Measurements from ENCODE around the gene IER5.
A peak's percentile ranks its signal among the peaks of the same experiment; 100 is the strongest.
"Not testable (repeated sequence)": the region's sequence is repeated elsewhere in the genome, so short reads cannot be mapped to it uniquely, and the experiment has no call there.

Gene IER5

DNA sequence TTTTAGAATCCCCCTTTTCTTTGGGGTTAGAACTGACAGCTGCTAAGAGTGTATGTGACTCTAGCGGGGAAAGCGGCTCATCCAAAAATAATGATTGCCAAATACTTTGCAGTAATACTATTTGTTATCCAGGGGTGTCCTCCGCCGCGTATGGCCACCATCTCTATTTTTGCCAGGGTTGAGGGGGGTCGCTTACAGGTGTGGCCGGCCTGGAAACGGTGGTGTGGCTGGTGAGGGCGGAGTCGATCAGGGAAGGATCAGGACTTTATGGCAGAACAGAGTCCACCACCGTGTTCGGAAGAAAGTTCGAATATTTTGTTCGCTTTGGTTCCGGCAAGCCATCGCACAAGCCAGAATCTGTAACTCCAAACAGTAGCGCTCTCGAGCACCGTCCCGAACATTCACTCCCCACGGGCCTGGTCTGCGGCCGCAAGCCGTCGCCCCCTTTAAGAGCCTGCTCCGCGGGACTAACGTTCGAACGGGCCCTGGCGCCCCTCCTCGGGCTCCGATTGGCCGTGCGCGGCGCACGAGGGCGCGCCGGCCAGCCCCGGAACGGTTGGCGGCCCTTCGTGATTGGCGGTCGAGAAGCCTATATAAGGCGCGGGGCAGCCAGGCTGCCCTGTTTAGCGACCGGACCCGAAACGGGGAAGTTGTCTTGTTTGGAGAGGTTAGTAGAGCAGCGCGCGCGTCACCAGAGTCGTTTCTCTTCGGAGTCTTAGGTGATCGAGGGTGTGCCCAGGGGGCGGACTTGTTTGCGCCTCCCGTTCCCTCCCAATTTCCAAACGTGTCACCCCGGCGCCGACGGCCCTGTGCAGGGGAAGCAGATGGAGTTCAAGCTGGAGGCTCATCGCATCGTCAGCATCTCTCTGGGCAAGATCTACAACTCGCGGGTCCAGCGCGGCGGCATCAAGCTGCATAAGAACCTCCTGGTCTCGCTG, at the start of gene IER5:
Gene IER5 (plus strand): TSS at position 622 of the 938 bp plus-strand sequence. CDS start 203 bp downstream, at position 825.
- H3K4me3 ChIP-seq (ENCODE audit: low read depth, low read length) = peak within 1 kb of the TSS; percentile 68

DNA sequence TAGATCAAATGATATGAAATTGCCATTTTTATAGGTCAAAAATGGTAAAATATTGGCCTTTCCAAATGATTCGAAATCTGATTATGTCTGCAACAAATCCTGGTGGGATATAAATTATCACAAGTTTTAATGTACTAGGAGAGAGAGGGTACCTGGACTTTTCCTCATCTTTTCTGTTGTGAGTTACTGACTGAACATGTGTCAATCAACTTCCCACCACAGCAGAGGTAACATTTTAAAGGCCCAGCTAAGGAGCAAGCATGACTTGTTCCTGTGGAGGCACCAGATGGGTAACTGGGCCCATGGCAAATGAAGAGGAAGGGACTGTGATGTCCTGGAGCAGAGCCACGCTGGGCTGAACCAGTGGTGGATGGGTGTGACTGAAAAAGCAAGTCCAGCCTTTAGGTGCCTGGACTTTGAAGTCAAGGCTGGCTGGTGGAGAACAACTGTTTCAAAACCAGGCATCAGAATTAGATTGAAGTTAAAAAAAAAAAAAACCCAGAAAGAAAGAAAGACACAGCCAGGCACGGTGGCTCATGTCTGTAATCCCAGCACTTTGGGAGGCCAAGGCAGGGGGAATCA, 48.1 kb upstream of the IER5 start:
- no peak overlapping the region for H3K4me3 ChIP-seq (ENCODE audit: low read depth, low read length)

DNA sequence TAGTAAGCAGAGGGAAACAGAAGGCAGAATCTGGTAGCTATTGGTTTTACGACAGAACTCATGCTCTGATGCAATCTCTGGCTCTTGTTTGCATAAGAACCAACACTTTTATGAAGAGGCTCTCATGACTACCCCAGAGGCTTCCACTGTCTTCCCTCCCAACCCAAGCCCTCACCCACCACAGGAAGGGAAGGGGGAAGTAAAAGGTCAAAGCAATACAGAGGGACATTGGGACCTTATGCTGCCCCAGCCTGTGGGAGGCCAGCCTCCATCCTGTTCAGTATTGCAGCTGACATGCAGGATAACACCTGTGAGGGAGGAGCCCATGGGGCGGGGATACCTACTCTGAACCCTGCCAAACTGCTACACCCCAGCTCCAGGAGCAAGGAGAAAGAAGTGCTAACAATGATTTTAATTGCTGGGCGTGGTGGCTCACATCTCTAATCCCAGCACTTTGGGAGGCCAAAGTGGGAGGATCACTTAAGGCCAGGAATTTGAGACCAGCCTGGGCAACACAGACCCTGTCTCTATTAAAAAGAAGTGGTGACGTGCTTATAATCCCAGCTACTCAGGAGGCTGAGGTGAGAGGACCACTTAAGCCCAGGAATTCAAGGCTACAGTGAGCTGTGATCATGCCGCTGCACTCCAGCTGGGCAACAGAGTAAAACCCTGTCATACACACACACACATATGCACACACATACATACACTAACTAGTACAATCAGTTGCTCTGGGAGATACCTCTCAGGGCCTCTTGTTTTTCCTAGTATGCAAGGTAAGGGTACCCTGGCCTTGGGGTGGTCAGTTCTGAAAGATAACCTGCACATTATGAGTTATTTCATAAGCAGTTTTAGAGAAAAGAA, 45.2 kb upstream of the IER5 start:
- H3K4me3 ChIP-seq (ENCODE audit: low read depth, low read length) = no peak overlapping the region

DNA sequence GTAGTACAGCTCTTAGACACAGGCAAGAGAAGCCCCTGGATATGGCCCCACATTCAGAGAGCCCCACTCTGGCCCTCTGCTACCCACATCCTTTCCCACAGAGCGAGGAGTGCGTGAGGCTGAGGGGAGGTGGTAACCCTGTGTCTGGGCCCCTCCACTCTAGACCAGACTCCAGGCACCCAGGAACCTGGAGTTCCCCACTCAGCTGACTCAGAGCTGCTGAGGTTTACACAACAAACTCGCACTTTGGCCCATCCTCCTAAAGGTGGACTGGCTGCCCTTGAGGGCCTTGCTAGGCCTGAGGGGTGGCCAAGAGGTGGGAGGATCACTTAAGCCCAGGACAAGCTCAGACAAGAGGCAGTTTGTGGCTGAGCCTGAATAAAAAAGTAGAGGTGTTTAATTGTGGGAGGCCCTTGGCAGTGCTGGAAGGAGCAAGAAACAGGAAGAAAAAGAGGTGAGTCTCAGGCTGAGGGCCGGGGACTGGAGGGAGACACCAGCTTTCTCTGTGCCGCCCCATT, 44.0 kb upstream of the IER5 start:
- no peak overlapping the region for H3K4me3 ChIP-seq (ENCODE audit: low read depth, low read length)

DNA sequence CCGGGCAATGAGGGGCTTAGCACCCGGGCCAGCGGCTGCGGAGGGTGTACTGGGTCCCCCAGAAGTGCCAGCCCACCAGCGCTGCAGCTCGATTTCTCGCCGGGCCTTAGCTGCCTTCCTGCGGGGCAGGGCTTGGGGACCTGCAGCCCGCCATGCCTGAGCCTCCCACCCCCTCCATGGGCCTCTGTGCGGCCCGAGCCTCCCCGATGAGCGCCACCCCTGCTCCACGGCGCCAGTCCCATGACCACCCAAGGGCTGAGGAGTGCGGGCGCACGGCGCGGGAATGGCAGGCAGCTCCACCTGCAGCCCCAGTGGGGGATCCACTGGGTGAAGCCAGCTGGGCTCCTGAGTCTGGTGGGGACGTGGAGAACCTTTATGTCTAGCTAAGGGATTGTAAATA, 42.6 kb upstream of the IER5 start:
- not testable (repeated sequence) for H3K4me3 ChIP-seq (ENCODE audit: low read depth, low read length)

DNA sequence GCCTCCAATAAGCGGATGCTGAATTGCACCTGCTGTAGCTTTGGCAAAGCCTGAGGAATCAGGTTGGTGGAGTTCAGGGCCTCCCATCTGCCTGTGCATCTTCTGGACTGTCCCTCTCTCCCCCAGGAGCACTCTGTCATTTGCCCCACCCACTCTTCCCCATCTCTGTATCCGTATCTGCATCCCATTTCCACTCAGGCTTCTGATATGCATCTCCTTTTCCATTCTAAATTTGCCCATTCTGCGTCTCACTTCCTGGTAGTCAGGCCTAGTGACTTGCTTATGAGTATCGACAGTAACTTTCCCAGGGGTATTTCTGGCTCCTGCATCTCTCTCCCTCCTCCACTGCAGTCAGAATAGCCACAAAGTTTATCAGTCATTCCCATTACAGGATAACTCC, 39.1 kb upstream of the IER5 start:
- no peak overlapping the region for H3K4me3 ChIP-seq (ENCODE audit: low read depth, low read length)

DNA sequence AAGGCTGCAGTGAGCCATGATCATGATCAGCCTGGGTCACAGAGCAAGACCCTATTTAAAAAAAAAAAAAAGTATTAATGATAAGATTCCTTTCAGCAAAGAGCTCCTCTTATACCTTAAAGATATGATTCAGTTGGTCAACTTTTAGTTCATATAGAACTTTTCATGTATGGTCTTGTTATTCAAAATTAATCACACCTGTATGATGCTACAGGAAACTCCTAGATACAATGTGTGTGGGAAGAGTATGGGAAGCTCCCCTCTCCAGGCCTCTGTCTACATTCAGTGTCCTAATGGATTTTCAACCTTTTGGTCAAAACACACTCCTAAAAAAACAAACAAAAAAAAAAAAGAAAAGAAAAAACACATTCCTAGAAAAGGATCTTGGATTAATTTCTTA, 37.6 kb upstream of the IER5 start:
- H3K4me3 ChIP-seq (ENCODE audit: low read depth, low read length) = no peak overlapping the region

DNA sequence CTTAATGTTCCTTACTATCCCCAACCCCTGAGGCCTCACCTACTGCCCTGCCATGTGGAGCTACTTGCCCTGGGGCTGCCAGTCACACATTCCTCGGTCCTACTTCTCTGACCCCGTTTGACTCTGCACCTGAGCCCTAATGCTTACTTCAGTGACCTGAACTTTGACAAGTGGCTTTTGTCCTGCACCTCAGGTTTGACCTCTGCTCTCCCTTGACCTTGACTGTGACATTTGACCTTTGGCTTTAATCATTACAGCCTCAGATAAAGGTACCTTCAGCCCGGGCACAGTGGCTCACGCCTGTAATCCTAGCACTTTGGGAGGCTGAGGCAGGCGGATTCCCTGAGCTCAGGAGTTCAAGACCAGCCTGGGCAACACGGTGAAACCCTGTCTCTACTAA, 31.9 kb upstream of the IER5 start:
- no peak overlapping the region for H3K4me3 ChIP-seq (ENCODE audit: low read depth, low read length)

DNA sequence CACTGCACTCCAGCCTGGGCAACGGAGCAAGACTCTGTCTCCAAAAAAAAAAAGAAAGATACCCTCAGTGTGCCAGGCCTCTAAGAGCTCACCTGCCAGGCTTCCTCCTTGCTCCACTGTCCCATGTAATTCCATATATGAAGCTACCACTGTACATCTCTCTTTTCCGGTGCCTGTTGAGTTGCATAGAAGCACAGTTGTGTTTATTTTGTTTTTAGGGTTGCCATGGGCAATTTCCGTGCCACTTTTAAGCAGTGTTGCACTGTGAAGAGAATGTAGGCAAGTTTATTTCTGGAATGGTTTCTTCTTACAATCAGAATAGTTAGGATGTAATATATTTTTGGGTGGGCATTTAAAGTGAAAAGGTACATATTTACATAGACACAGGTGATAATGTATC, 31.4 kb upstream of the IER5 start:
- no peak overlapping the region for H3K4me3 ChIP-seq (ENCODE audit: low read depth, low read length)

DNA sequence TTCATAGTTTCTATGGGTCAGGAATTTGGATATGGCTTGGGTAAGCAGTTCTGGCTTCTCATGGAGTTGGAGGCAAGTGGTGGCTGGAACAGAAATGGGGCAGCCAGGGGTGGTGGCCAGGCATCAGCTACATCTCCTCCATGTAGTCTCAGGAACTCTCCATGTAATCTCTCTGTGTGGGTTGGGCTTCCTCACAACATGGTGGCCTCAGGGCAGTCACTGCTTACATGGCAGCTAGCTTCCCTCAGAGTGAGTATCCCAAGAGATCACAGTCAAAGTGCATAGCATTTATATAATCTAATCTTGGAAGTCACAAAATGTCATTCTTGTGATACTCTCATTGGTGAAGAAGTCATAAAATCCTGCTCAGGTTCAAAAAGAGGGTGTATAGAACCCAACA, 29.1 kb upstream of the IER5 start:
- H3K4me3 ChIP-seq (ENCODE audit: low read depth, low read length) = no peak overlapping the region

DNA sequence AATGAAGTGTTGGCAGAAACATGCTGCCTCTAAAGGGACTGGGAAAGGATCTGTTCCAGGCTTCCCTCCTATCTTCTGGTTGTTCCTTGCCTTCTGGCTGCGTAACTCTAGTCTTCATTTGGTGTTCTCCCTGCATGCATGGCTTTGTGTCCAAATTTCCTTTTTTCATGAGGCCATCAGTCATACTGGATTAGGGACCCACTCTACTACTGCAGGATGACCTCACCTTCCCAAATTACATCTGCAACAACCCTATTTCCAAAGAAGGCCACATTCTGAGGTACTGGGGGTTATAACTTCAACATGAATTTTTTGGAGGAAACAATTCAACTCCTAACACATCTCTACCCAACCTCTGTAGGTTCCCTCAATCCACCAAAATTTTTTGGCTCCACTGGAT, 28.4 kb upstream of the IER5 start:
- no peak overlapping the region for H3K4me3 ChIP-seq (ENCODE audit: low read depth, low read length)

DNA sequence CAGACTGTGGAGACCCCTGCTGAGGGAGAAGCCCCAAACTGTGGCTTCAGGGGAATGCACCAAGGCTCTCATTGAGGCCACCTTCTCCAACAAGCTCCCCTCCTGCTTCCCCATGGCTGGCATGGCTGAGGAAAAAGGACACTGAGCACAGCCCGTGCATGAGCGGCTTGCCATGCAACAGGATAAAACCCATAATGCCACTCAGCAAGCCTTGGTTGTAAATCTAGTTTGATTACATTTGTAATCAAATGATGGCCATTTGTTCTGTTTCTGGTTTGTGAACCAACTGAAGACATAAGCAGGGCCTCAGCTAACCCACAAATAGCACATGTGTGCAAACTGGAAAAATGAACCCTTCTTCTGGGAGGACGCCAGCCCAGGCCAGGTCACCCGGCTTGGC, 27.6 kb upstream of the IER5 start:
- not testable (repeated sequence) for H3K4me3 ChIP-seq (ENCODE audit: low read depth, low read length)

DNA sequence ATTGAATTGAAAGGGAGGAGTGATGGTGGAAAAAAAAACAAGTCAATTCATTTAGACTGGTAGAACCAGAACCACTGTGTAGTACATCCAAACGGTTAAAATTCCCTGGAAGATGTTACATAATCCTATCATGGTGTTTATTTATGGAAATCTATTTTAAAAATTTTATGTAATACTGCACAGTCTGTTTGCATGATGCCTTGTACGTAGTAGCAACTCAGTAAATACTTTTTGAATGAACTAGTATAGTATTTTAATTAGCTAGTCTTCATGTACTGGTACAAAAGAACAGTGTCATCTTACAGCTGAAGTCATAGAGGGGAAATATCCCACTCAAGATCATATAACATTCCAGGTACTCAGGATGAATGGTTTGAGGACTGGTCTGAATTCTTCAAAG, 27.0 kb upstream of the IER5 start:
- no peak overlapping the region for H3K4me3 ChIP-seq (ENCODE audit: low read depth, low read length)

DNA sequence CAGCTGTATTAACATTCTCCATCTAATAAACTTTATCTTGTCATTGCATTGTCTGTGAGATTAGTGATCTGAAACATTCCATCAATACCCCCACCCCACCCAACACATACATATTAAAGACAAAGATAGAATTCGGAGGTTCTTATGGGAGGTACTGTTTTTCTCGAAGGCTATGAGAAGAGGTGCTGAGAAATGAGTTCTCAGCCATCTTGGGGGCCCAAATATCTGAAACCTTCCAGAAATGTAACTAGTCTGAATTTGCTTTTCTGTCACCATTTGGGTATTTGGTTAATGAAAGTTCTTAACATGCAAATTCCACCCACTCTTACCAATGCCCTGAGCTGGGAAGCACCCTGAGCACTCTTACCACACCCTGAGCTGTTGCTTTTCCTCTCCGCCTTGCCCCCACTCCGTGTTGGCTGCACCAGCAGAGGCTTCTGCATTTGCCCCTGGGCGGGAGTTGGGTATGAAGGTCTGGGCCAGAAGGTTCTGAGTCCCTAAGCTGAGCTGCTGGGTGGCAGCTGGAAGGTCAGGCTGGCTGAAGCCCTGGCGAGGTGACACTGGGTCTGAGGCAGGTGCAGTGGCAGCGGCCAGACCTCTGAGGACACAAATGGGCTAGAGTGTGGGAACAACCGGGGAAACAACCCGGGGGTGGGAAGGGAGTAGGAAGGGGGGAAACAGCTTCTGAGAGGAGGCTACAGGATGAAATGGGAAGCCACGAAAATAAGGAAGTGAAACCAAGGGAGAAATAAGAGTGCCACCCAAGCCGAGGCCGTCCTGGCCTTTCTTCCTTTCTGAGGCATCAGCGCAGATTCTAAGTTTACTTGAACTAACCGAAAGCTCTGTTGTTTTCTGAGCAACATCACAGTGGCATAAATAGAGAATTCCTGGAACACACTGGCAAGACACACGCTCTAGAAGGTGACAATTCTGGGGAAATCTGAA, 26.3 kb upstream of the IER5 start:
- no peak overlapping the region for H3K4me3 ChIP-seq (ENCODE audit: low read depth, low read length)

DNA sequence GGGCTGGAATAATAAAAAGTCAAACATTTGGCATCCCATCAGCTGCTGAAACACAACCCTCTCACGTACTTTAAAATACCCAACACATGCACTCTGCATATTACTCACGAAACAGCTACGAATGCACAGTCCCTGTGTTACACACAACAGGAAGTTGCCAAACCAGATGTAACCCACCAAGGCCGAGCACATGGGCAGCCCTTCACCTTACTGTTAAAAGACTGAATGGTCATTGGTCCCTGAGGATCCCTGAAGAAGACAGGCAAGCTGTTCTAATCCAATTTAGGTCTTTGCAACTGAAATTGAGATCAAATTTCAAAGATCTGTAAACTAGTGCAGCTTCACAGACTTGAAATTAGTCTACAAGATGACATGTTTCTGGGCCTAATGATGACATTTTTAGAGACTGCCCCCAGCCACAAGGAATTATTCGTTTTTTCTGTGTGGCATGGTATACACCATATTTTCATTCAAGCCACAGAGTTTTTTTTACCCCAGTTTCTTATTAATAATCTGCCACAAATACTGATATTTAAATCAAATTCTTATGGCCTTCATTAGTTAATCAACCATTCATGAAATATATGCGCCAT, 25.6 kb upstream of the IER5 start:
- no peak overlapping the region for H3K4me3 ChIP-seq (ENCODE audit: low read depth, low read length)

DNA sequence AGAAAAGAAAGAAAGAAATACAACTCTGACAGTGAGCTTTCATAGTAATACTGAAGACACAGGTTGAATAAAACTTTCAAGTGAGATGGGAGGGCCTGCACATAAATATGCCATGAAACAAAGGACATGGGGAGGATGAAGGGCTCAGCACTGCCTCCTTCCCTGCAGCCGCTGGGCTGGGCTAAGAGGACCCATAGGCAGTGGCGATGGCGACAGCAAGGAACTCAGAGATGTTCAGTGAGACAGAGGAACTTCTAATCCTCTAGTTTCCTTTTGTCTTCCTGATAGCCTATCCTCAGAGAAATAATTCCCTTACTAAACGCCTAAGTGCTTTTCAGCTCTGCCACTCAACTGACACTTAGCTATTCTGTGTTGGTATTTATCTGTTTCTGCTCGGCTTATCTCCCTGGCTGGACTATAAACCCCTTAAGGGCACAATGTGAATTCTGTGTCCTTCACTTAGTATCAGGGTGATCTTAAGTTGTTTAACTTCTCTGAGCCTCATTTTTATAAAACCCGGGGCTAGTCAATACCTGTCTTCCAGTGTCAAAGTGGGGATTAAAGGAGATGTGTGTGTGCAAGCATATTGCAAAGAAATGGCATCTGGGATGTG, 24.4 kb upstream of the IER5 start:
- H3K4me3 ChIP-seq (ENCODE audit: low read depth, low read length) = no peak overlapping the region

DNA sequence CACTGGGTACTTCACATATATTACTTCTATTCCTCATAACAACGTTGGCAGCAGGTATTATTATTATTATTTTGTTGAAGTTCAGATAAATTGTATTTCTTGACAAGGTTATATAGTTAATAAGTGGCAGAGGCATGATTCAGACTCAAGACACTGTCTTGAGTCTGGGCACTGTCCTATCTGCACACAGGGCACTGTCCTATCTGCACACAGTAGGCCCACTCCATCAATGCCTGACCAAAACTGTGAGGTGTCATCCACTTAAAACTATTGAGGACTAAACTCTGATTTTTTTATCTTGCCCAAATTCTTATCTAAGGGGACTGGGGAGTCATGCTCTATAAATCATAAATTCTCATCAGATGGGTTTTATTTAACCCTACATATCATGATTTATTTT, 23.8 kb upstream of the IER5 start:
- no peak overlapping the region for H3K4me3 ChIP-seq (ENCODE audit: low read depth, low read length)

DNA sequence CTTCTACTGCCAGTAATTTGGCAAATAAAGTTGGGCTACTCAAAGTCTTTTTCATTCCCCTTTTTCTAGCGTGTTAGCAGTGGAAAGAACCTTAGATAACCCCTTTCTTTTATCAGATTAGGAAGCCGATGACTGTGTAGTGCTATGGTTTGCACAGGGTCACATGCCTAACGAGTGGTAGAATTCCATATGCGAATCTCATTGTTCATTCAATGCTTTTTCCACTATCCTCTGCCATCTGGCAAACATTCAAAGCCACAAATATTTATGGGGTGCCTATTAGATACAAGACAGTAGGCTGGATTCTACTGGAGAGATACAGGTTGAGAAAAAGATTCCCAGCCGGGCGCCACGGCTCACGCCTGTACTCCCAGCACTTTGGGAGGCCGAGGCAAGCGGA, 14.9 kb upstream of the IER5 start:
- H3K4me3 ChIP-seq (ENCODE audit: low read depth, low read length) = no peak overlapping the region

DNA sequence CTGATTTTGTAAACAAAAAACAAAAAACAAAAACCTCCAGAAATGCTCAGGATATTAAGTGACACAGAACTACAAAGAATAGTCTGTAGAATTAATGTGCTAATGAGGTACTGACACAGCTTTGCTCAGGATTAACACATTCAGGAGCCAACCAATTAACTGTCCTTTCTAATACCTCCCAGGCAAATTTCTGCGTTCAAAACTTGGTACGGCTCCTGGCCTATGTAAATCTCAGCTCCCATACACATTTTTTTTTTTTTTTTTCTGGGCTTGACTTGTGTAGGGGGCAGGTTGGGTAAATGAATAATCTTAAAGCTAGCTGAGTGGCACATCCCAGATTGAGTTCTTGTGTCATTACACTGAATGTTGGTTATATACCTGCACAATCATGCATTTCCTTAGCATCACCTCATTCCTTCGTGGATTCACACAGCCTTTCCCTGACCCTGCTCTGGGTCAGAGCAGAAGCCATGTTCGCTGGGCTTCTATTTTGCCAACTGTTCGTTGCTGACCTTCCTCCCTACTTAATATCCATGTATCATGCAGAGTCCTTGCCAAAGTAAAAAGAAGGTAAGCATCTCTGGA, 12.6 kb upstream of the IER5 start:
- H3K4me3 ChIP-seq (ENCODE audit: low read depth, low read length) = no peak overlapping the region

Measured in iPS-11a (cell line).